Lower leg skin (tissue), 3 donors: ENCODE data around the gene ZFYVE9.

Experiments used
- CTCF ChIP-seq, 3 donors: fragments of 450-650 bp; IDR thresholded peaks; one replicate each; pipeline ENCODE4 v1.5.1; 2016; ENCODE audit warnings: antibody characterized with exemption in 3 of 3, mild to moderate bottlenecking in 3 of 3, moderate library complexity in 2 of 3
- POLR2A ChIP-seq, 2 donors: fragments of 450-650 bp; IDR thresholded peaks; one replicate each; pipeline ENCODE4 v1.6.1; 2016 to 2017; ENCODE audit warnings: antibody characterized with exemption in 2 of 2, mild to moderate bottlenecking in 1 of 2, moderate library complexity in 1 of 2

- TF ChIP-seq CTCF (IDR thresholded peaks at IDR 0.05) (no peak), POLR2A (IDR thresholded peaks at IDR 0.05) (no peak)
These were observed 39.4 kb upstream of the ZFYVE9 start for GRCh38 chr1:52102336-52103013.
